Fibroblast of mammary gland (primary cell): ENCODE data around the gene CHID1.

Experiments
- DNase-seq: peaks from one replicate; pipeline ENCODE4 v3.0.0-alpha.2; 2010; ENCODE audit warnings: low read depth
- H3K4me3 ChIP-seq: 2 replicates; pipeline ENCODE4 v1.5.1; 2011; ENCODE audit warnings: low read depth, mild to moderate bottlenecking, low read length, moderate library complexity; ENCODE audit not compliant: control insufficient read depth
- TF ChIP-seq, protein P1 (sequence below): conservative IDR thresholded peaks from 2 replicates; pipeline ENCODE4 v1.5.1; 2011; ENCODE audit warnings: low read depth, low read length, inconsistent platforms; ENCODE audit not compliant: control insufficient read depth, insufficient read depth

Gene CHID1

DNA sequence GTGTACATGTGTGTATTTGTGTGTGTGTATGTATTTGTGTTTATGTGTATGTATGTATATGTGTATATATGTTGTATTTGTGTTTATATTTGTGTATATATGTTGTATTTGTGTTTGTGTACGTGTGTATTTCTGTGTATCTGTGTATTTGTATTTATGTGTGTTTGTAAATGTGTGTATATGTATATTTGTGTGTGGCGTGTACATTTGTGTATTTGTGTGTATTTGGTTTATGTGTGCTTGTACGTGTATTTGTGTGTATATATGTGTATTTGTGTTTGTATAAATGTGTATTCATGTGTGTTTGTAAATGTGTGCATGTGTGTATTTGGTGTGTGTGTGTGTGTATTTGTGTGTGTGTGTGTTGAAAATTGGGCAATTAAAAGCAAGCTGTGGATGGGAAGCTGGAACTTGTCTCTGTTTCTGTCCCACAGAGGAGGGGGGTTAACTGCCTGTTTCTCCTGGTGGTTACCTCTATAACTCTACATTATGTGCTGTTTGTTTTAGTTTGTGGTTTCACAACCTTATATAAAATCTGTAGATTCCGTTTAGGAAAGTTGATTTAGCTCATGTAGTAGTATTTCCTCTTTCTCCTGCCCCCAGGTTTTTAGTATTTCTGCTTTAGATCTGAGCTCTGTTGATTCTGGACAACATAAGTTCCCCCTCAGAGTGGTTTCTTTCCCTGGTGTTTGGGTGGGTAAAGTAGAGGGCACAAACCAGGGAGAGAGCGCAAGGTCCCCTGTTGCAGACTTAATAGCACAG lies 44.0 kb upstream of the CHID1 start:
- no peak overlapping the region for H3K4me3 ChIP-seq
- no peak for DNase-seq
- TF ChIP-seq, protein P1, sequence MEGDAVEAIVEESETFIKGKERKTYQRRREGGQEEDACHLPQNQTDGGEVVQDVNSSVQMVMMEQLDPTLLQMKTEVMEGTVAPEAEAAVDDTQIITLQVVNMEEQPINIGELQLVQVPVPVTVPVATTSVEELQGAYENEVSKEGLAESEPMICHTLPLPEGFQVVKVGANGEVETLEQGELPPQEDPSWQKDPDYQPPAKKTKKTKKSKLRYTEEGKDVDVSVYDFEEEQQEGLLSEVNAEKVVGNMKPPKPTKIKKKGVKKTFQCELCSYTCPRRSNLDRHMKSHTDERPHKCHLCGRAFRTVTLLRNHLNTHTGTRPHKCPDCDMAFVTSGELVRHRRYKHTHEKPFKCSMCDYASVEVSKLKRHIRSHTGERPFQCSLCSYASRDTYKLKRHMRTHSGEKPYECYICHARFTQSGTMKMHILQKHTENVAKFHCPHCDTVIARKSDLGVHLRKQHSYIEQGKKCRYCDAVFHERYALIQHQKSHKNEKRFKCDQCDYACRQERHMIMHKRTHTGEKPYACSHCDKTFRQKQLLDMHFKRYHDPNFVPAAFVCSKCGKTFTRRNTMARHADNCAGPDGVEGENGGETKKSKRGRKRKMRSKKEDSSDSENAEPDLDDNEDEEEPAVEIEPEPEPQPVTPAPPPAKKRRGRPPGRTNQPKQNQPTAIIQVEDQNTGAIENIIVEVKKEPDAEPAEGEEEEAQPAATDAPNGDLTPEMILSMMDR = no peak

DNA sequence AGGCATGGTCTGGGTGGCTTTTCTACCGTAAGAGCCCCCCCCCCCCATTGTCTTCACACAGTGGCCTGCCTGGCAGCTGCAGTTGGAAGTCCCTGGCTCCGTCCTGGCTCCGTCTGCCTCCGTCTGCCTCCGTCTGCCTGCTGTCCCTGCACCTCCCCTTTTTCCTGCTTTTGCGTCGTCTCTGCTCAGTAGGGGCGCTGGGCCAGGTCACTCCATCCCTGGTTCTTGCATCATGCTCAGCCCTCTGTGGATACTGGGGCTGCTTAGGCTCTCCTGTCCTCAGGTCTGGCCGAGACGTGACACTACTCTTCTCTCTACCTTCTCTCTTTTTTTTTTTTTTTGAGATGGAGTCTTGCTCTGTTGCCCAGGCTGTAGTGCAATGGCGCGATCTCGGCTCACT lies 42.9 kb upstream of the CHID1 start:
- no peak overlapping the region for H3K4me3 ChIP-seq
- TF ChIP-seq, protein P1 = no peak
- DNase-seq = no peak

- TF ChIP-seq, protein P1 = no peak
- DNase-seq = peak; percentile 37
- H3K4me3 ChIP-seq = no peak overlapping the region
These were observed 42.1 kb upstream of the CHID1 start for GRCh38 chr11:952406-953385.

- TF ChIP-seq, protein P1 = no peak
- H3K4me3 ChIP-seq = no peak overlapping the region
These were observed 40.9 kb upstream of the CHID1 start for GRCh38 chr11:951507-951906.

GRCh38 chr11:947744-948143 lies 37.1 kb upstream of the CHID1 start:
- H3K4me3 ChIP-seq = no peak overlapping the region
- DNase-seq = no peak
- TF ChIP-seq, protein P1 = no peak

More at GRCh38 chr11:951507-951906, 40.9 kb upstream of the CHID1 start:
- DNase-seq = no peak

DNA sequence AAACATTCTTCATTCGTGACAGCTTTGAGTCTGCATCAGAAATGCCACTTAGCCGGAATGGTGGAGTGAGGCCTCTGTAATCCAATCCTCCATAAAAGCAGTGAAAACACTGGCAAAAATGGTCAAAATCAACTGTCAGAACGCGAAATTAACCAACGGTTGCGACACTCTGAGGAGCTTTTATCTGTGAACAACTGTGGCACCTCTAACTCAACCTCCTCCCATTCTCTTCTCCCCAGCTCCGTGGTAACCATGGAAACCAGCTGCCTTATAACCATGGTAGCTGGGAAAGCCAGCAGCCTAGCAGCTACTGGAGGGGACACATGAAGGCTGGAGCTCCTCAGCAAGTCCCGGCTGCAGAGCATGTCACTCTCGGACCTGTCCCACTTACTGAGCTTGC lies 35.4 kb upstream of the CHID1 start:
- H3K4me3 ChIP-seq = no peak overlapping the region
- DNase-seq = no peak
- TF ChIP-seq, protein P1 = no peak
